Lower lobe of right lung (tissue), 2 donors: Measurements from ENCODE around the gene NBPF6. TPM values are rescaled to one million over a fixed set of nuclear protein-coding genes. Genes with fewer than 3 reads are reported as not detected.
"Not testable (repeated sequence)": the region's sequence is repeated elsewhere in the genome, so short reads cannot be mapped to it uniquely, and the experiment has no call there.

Experiments used
- ATAC-seq, 2 donors: fragments of 200-7000 bp; cut with Tn5 transposase; one replicate each; pipeline ENCODE4 v1.9.1; 2020 to 2022; ENCODE audit warnings: mild to moderate bottlenecking in 2 of 2, moderate library complexity in 2 of 2
- DNase-seq: peaks from one replicate; pipeline ENCODE4 v3.0.0-alpha.2; 2020
- H3K27ac ChIP-seq: fragments of 200-600 bp; one replicate; pipeline ENCODE4 v1.8.0; 2022
- H3K27me3 ChIP-seq: fragments of 200-600 bp; one replicate; pipeline ENCODE4 v1.8.0; 2022; ENCODE audit warnings: low read depth
- H3K36me3 ChIP-seq: fragments of 200-600 bp; one replicate; pipeline ENCODE4 v1.8.0; 2022; ENCODE audit warnings: mild to moderate bottlenecking
- H3K4me1 ChIP-seq: fragments of 200-600 bp; one replicate; pipeline ENCODE4 v1.8.0; 2022
- H3K4me3 ChIP-seq: fragments of 200-600 bp; one replicate; pipeline ENCODE4 v1.8.0; 2022; ENCODE audit warnings: mild to moderate bottlenecking
- H3K9me3 ChIP-seq: fragments of 200-600 bp; one replicate; pipeline ENCODE4 v1.8.0; 2022
- intact Hi-C: fragments of 100-400 bp; cut with DNase I; formaldehyde crosslinking; loops from one replicate; pipeline ENCODE4 v1.11.0; 2022
- total RNA-seq: library from RNA; stranded (reverse); fragmentation: NEBNext Ultra II Directional; extraction: Animal tissue kit (Norgen Biotek cat#: 25700); gene quantifications from one replicate; pipeline ENCODE4 v1.2.1, GENCODE V29; 2021
- TF ChIP-seq, protein P1 (sequence below): fragments of 200-600 bp; IDR thresholded peaks from one replicate; pipeline ENCODE4 v1.8.0; 2022; ENCODE audit warnings: antibody characterized with exemption, mild to moderate bottlenecking
- donor health status: DM: no; HTN: yes; CAD: no; lungs with severe emphysema.

NBPF6 gene
- total RNA-seq, 1 donor from 2014 or later: not detected

DNA sequence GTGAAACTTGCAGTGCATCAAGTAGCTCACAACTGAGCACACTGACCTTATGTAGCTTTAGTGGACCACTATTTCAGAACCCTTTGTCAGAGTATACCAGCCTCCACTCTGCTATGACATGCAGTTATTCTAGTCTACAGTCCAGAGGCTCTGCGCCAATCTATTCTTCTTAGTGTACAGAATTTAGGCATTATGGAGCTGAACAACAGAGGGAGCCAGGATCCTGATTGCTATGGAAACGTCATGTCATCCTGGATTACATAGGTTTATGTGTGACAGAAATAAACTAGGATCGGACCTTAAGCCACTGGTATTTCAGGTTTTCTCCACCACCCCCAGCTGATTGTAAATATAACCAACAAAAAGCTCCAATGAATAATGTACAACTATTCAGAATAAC, 61.6 kb downstream of the NBPF6 start:
- H3K36me3 ChIP-seq: no peaks in the 10 kb centered on the region
- no peak overlapping the region for H3K27ac ChIP-seq
- H3K4me1 ChIP-seq: no peaks in the 10 kb centered on the region
- no peaks in the 10 kb centered on the region for H3K27me3 ChIP-seq
- TF ChIP-seq, protein P1, sequence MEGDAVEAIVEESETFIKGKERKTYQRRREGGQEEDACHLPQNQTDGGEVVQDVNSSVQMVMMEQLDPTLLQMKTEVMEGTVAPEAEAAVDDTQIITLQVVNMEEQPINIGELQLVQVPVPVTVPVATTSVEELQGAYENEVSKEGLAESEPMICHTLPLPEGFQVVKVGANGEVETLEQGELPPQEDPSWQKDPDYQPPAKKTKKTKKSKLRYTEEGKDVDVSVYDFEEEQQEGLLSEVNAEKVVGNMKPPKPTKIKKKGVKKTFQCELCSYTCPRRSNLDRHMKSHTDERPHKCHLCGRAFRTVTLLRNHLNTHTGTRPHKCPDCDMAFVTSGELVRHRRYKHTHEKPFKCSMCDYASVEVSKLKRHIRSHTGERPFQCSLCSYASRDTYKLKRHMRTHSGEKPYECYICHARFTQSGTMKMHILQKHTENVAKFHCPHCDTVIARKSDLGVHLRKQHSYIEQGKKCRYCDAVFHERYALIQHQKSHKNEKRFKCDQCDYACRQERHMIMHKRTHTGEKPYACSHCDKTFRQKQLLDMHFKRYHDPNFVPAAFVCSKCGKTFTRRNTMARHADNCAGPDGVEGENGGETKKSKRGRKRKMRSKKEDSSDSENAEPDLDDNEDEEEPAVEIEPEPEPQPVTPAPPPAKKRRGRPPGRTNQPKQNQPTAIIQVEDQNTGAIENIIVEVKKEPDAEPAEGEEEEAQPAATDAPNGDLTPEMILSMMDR: no peak
- H3K4me3 ChIP-seq: no peak overlapping the region
- DNase-seq: no peak
- no peaks in the 10 kb centered on the region for H3K9me3 ChIP-seq
- ATAC-seq: no peak
- intact Hi-C loops: loop anchor here (2.0 kb wide), 1 partner anchor 133 kb away; no protein-coding TSS in a partner anchor

DNA sequence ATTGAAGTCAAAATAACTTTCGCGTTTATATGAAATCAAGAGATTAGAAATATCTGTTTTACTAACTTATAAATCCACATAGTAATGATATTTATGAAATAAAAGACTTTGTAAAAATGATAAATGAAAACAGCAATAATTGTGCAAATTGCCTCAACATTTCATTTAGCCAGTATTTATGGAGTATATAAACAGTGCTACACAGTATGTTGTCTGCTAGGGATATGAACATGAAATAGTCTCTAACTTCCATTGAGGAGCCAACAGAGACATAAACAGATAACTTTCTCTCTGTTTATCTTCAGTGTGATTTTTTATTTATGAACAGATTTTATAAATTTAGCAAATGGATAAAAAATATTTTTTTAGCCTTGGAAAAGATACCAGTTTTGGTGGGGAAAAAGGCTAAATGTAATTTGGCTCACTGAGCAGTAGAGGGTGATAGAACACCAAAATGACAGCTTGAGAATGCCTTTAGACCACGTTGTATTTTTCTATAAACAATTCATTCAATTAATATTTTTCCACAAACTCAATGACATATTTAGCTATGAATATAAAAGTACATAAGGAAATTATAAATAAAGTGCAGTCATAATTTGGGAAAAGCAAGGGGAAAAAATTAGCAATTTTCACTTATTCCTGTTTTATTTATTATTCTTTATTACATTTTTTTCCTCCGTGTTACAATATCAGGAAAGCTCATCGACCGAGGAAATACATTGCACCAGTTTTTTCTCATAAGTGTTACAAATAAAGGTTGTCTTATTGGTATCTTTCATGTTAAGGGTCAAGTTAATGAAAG, 62.3 kb downstream of the NBPF6 start:
- Histone ChIP-seq H3K9me3 (no peaks in the 10 kb centered on the region), H3K27me3 (no peaks in the 10 kb centered on the region), H3K4me3 (no peak overlapping the region), H3K36me3 (no peaks in the 10 kb centered on the region), H3K4me1 (no peaks in the 10 kb centered on the region), H3K27ac (no peak overlapping the region)
- TF ChIP-seq, protein P1: peak; percentile 88
- intact Hi-C loops: loop anchor here (2.0 kb wide), 1 partner anchor 132 kb away; no protein-coding TSS in a partner anchor
- ATAC-seq (peak in 1 of 2 donors; percentile 61), DNase-seq (no peak)

DNA sequence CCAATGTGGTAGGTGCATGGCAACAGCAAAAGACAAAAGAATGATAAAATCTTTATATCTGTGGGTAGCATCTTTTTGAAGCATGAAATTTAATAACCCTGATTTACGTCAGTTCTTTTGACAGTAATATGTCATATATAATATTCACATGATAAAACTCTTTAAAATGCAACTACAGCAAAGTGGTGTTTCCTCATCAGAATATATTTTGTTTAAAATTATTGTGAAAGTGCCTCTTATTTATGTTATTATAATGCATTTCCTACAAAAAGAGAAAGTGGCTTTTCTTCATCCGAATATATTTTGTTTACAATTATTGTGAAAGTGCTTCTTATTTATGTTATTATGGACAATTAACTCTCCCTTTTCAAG, 62.9 kb downstream of the NBPF6 start:
- H3K36me3 ChIP-seq: no peaks in the 10 kb centered on the region
- no peak overlapping the region for H3K27ac ChIP-seq
- H3K27me3 ChIP-seq: no peaks in the 10 kb centered on the region
- intact Hi-C loops: loop anchor here (2.0 kb wide), 1 partner anchor 132 kb away; no protein-coding TSS in a partner anchor
- TF ChIP-seq, protein P1: no peak
- DNase-seq (no peak), ATAC-seq (no peak)
- no peak overlapping the region for H3K4me3 ChIP-seq
- H3K4me1 ChIP-seq: no peaks in the 10 kb centered on the region
- no peaks in the 10 kb centered on the region for H3K9me3 ChIP-seq

DNA sequence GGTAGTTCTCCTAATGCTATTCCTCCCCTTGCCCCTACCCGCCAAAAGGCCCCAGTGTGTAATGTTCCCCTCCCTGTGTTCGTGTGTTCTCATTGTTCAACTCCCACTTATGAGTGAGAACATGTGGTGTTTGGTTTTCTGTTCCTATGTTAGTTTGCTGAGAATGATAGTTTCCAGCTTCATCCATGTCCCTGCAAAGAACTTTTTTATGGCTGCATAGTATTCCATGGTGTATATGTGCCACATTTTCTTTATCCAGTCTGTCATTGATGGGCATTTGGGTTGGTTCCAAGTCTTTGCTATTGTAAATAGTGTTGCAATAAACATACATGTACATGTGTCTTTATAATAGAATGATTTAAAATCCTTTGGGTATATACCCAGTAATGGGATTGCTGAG, 63.8 kb downstream of the NBPF6 start:
- not testable (repeated sequence) for H3K27ac ChIP-seq
- intact Hi-C loops: loop anchor here (2.0 kb wide), 1 partner anchor 131 kb away; no protein-coding TSS in a partner anchor

DNA sequence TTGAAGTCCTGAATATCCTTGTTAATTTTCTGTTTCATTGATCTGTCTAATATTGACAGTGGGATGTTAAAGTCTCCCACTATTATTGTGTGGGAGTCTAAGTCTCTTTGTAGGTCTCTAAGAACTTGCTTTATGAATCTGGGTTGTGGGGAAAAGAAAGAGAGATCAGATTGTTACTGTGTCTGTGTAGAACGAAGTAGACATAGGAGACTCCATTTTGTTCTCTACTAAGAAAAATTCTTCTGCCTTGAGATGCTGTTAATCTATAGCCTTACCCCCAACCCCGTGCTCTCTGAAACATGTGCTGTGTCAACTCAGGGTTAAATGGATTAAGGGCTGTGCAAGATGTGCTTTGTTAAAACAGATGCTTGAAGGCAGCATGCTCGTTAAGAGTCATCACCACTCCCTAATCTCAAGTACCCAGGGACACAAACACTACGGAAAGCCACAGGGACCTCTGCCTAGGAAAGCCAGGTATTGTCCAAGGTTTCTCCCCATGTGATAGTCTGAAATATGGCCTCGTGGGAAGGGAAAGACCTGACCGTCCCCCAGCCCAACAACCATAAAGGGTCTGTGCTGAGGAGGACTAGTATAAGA, 67.3 kb downstream of the NBPF6 start:
- H3K27me3 ChIP-seq, DNase-seq, H3K4me3 ChIP-seq, H3K36me3 ChIP-seq, ATAC-seq, H3K27ac ChIP-seq, intact Hi-C loops, H3K4me1 ChIP-seq, H3K9me3 ChIP-seq: not testable (repeated sequence)

More for the DNA sequence above, 63.8 kb downstream of the NBPF6 start:
- ATAC-seq, DNase-seq, H3K4me3 ChIP-seq, H3K27me3 ChIP-seq, H3K4me1 ChIP-seq, H3K36me3 ChIP-seq, H3K9me3 ChIP-seq: not testable (repeated sequence)

Other genes starting within 250 kb of the NBPF6 start
- 49.5 TPM for gene SLC25A24, start 250.0 kb upstream of the NBPF6 start, total RNA-seq
- gene NBPF4, start 206.3 kb upstream of the NBPF6 start, total RNA-seq: not detected
- 20.0 TPM for gene EEIG2, start 109.8 kb downstream of the NBPF6 start, total RNA-seq
- gene HENMT1, start 210.8 kb downstream of the NBPF6 start, total RNA-seq: 6.5 TPM
- 41.0 TPM for gene PRPF38B, start 242.0 kb downstream of the NBPF6 start, total RNA-seq